Measurements from ENCODE around the gene ETS2. TPM values are rescaled to one million over a fixed set of nuclear protein-coding genes. Genes with fewer than 3 reads are reported as not detected.
"Not testable (repeated sequence)": the region's sequence is repeated elsewhere in the genome, so short reads cannot be mapped to it uniquely, and the experiment has no call there.

Gene ETS2
- total RNA-seq, 1 experiment from 2014 or later, result 127 TPM

DNA sequence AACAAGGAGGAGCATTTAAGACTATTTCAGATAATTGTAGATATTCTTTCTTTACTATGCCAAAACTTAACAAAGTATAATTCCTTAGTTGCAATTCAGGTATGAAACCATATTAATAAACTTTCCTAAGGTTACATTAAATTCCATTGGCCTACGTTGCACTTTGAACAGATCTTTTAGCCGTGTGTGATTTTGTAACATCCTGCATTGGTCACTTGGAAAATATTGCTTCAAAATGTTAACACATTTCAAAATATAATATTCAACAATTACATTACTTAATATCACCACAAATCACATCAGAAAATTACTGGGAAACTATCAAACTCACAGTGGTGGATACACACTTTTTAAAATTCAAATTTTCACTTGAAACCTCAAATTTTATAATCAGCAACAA lies 20.2 kb downstream of the ETS2 start:
- no peak overlapping the region for H3K9ac ChIP-seq (ENCODE audit: low read length)
- intact Hi-C loops (cut with micrococcal nuclease), result no loop called here
- peaks cover 7% of the 10 kb centered on the region; the same call in 1 of the 2 replicates for H3K79me2 ChIP-seq (ENCODE audit: low read length)
- H3K9me3 ChIP-seq (ENCODE audit: low read length), result no peaks in the 10 kb centered on the region
- POLR2A ChIA-PET (ENCODE audit: unreplicated experiment), result no interaction called here
- peaks cover 2% of the 10 kb centered on the region; the same call in 1 of the 2 replicates for H3K4me1 ChIP-seq (ENCODE audit: insufficient read depth, low read length)
- peaks cover 4% of the 10 kb centered on the region for H3F3A ChIP-seq (ENCODE audit: low read length, unreplicated experiment)
- H3K4me2 ChIP-seq (ENCODE audit: low read length), result no peak overlapping the region
- TF ChIP-seq, protein P1, sequence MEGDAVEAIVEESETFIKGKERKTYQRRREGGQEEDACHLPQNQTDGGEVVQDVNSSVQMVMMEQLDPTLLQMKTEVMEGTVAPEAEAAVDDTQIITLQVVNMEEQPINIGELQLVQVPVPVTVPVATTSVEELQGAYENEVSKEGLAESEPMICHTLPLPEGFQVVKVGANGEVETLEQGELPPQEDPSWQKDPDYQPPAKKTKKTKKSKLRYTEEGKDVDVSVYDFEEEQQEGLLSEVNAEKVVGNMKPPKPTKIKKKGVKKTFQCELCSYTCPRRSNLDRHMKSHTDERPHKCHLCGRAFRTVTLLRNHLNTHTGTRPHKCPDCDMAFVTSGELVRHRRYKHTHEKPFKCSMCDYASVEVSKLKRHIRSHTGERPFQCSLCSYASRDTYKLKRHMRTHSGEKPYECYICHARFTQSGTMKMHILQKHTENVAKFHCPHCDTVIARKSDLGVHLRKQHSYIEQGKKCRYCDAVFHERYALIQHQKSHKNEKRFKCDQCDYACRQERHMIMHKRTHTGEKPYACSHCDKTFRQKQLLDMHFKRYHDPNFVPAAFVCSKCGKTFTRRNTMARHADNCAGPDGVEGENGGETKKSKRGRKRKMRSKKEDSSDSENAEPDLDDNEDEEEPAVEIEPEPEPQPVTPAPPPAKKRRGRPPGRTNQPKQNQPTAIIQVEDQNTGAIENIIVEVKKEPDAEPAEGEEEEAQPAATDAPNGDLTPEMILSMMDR (conservative IDR thresholded peaks at IDR 0.05; ENCODE audit: low read depth, low read length), result no peak
- no peak overlapping the region for H2AFZ ChIP-seq (ENCODE audit: low read length)
- H3K36me3 ChIP-seq (ENCODE audit: low read depth, low read length), result peaks cover 36% of the 10 kb centered on the region
- no peak for DNase-seq
- H3K27ac ChIP-seq (ENCODE audit: low read length), result no peak overlapping the region
- no peaks in the 10 kb centered on the region for H4K20me1 ChIP-seq (ENCODE audit: low read length)
- H3K9me2 ChIP-seq (replicated peaks; ENCODE audit: low read length), result no peaks in the 10 kb centered on the region
- CTCF ChIA-PET, result no interaction called here
- ATAC-seq, result no peak
- no peak overlapping the region for H3K4me3 ChIP-seq (ENCODE audit: low read length)
- no peaks in the 10 kb centered on the region for H3K27me3 ChIP-seq (ENCODE audit: low read length)
- BruUV-seq (replicated peaks), result no TSS peak

DNA sequence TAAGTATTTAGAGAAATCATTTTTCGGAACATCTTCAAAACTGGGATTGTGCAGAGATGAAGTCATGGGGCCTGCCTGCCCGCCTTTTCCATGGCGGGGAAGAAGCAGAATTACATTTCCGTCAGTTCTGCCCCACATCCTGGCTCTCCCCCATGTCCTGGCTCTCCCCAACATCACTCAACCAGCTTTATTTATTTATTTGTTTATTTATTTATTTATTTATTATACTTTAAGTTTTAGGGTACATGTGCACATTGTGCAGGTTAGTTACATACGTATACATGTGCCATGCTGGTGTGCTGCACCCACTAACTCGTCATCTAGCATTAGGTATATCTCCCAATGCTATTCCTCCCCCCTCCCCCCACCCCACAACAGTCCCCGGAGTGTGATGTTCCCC lies 22.4 kb downstream of the ETS2 start:
- intact Hi-C loops (cut with micrococcal nuclease), result not testable (repeated sequence)

DNA sequence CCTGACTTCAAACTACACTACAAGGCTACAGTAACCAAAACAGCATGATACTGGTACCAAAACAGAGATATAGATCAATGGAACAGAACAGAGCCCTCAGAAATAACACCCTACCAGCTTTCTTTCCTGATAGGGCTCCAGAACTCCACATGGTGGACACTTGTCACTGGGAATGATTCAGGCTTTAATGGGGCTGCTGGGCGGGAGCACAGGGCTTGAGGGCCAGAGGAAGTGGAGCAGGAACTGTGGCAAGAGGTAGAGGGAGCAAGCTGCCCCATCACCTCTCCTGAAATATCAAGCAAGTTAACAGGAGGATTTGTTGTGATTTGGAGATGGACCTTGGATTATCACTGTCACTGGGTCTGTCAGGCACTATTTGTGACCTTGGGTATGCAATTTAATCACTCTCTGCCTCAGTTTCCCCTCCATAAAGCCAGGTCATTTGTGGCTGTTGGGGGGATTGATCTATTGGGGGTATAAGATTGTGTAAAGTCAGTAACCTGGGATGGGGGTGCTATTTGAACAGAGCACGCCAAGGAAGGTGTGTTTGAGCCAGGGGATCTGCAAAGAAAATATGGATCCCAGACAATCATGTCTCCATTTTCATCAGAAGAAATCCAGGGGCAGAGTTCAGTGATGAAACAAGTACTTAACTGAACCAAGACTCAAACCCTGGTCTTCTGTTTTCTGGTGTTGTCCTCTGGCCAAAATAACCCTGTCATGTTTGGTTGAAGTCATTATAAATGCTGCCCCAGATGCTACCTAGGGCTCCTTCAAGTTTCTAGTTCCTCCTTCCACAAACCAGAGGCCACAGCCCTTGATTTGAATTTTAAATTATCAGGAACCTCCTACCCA lies 25.2 kb downstream of the ETS2 start:
- H3K27me3 ChIP-seq (ENCODE audit: low read length), result no peaks in the 10 kb centered on the region
- H3K36me3 ChIP-seq (ENCODE audit: low read depth, low read length), result no peaks in the 10 kb centered on the region
- no peak overlapping the region for H3K4me3 ChIP-seq (ENCODE audit: low read length)
- intact Hi-C loops (cut with micrococcal nuclease), result no loop called here
- no peak for TF ChIP-seq EZH2 (IDR thresholded peaks at IDR 0.05; ENCODE audit: low read length, unreplicated experiment)
- TF ChIP-seq EZH2phosphoT487 (IDR thresholded peaks at IDR 0.05; ENCODE audit: borderline replicate concordance, low read length), result no peak
- TF ChIP-seq, protein P1 (conservative IDR thresholded peaks at IDR 0.05; ENCODE audit: low read depth, low read length), result no peak
- no peaks in the 10 kb centered on the region for H3K9me2 ChIP-seq (replicated peaks; ENCODE audit: low read length)
- POLR2A ChIA-PET (ENCODE audit: unreplicated experiment), result no interaction called here
- no peaks in the 10 kb centered on the region for H3K9me3 ChIP-seq (ENCODE audit: low read length)
- no peak for DNase-seq
- BruUV-seq (replicated peaks), result no TSS peak
- H3F3A ChIP-seq (ENCODE audit: low read length, unreplicated experiment), result peaks cover under 1% of the 10 kb centered on the region
- H3K9ac ChIP-seq (ENCODE audit: low read length), result no peak overlapping the region
- peaks cover 13% of the 10 kb centered on the region for H3K4me1 ChIP-seq (ENCODE audit: insufficient read depth, low read length)
- peak overlapping the region; percentile 3; the same call in 1 of the 2 replicates for H3K27ac ChIP-seq (ENCODE audit: low read length)
- H4K20me1 ChIP-seq (ENCODE audit: low read length), result no peaks in the 10 kb centered on the region
- H3K79me2 ChIP-seq (ENCODE audit: low read length), result no peaks in the 10 kb centered on the region
- H2AFZ ChIP-seq (ENCODE audit: low read length), result no peak overlapping the region
- CTCF ChIA-PET, result no interaction called here
- ATAC-seq, result no peak
- no peak overlapping the region for H3K4me2 ChIP-seq (ENCODE audit: low read length)

More for the DNA sequence above, 22.4 kb downstream of the ETS2 start:
- H4K20me1 ChIP-seq (ENCODE audit: low read length); H3K9ac ChIP-seq (ENCODE audit: low read length); H3K27me3 ChIP-seq (ENCODE audit: low read length); POLR2A ChIA-PET (ENCODE audit: unreplicated experiment); H3K9me3 ChIP-seq (ENCODE audit: low read length); H3K9me2 ChIP-seq (replicated peaks; ENCODE audit: low read length); BruUV-seq (replicated peaks); H3K79me2 ChIP-seq (ENCODE audit: low read length); H2AFZ ChIP-seq (ENCODE audit: low read length); H3K4me2 ChIP-seq (ENCODE audit: low read length); H3K4me3 ChIP-seq (ENCODE audit: low read length); CTCF ChIA-PET; H3F3A ChIP-seq (ENCODE audit: low read length, unreplicated experiment); ATAC-seq; H3K27ac ChIP-seq (ENCODE audit: low read length); DNase-seq: not testable (repeated sequence)
- Histone ChIP-seq H3K4me1 (ENCODE audit: insufficient read depth, low read length) (peaks cover 13% of the 10 kb centered on the region), H3K36me3 (ENCODE audit: low read depth, low read length) (peaks cover 14% of the 10 kb centered on the region)
